Endothelial cell of umbilical vein (primary cell): ENCODE results near the gene KCNAB2. TPM values are rescaled to one million over a fixed set of nuclear protein-coding genes. Genes with fewer than 3 reads are reported as not detected.

Experiments used
- BruUV-seq: library from RNA; stranded (reverse); fragments of 400-500 nt; replicated peaks from 2 replicates; lab custom pipeline; 2021; lab: Mats Ljungman, UMichigan
- CTCF ChIA-PET: fragments of 300-600, 350-600 bp; sonication (Branson Sonifier 250); formaldehyde crosslinking; loops from one replicate; lab custom pipeline; 2021; ENCODE audit warnings: antibody characterized with exemption, inconsistent platforms; lab: Charles Lee
- POLR2A ChIA-PET: fragments of 300-600, 350-600 bp; sonication (Branson Sonifier 250); formaldehyde crosslinking; loops from one replicate; lab custom pipeline; 2021; ENCODE audit warnings: antibody characterized with exemption, inconsistent platforms; lab: Charles Lee
- DNase-seq: peaks from one replicate; pipeline ENCODE4 v3.0.0-alpha.2; 2011; ENCODE audit warnings: low read depth, low spot score
- FAIRE-seq: peaks from 2 replicates; lab custom pipeline; 2011; peaks lifted over from hg19 to GRCh38; lab: Jason Lieb, UNC
- H2AFZ ChIP-seq: 2 replicates; pipeline ENCODE4 v1.6.0; 2012; ENCODE audit warnings: low read depth, low read length, control low read depth, inconsistent platforms
- H3K27ac ChIP-seq: 2 replicates; pipeline ENCODE4 v1.5.1; 2011; ENCODE audit warnings: low read depth, mild to moderate bottlenecking, control low read depth, low read length, moderate library complexity; ENCODE audit not compliant: insufficient read depth
- H3K27me3 ChIP-seq, 2 experiments: 2 replicates each; pipeline versions ENCODE4 v1.6.0 to v1.6.1; 2011; ENCODE audit warnings: low read length in 2 of 2, mixed read lengths in 1 of 2; ENCODE audit not compliant: control insufficient read depth in 2 of 2, insufficient read depth in 2 of 2
- H3K36me3 ChIP-seq, 2 experiments: 2 replicates in 1 of 2; 3 replicates in 1 of 2; pipeline ENCODE4 v1.5.1; 2011; ENCODE audit warnings: low read length in 2 of 2, mild to moderate bottlenecking in 1 of 2, moderate library complexity in 1 of 2; ENCODE audit not compliant: control insufficient read depth in 2 of 2, insufficient read depth in 2 of 2; ENCODE audit errors: extremely low read depth in 1 of 2
- H3K4me1 ChIP-seq: 3 replicates; pipeline ENCODE4 v1.5.1; 2011; ENCODE audit warnings: mild to moderate bottlenecking, low read length; ENCODE audit not compliant: control insufficient read depth, insufficient read depth; ENCODE audit errors: extremely low read depth
- H3K4me2 ChIP-seq: 2 replicates; pipeline ENCODE4 v1.6.1; 2011; ENCODE audit warnings: low read length, control low read depth, mixed read lengths; ENCODE audit not compliant: insufficient read depth
- H3K4me3 ChIP-seq, 3 experiments: fragments of 200-600 bp in 1 of 3; sonication (generic), shearing (Covaris generic) in 1 of 3; replicated peaks in 1 of 3; 2 replicates each; pipeline ENCODE4 v1.5.1; 2011 to 2016; ENCODE audit warnings: control low read depth in 3 of 3, low read length in 3 of 3, mild to moderate bottlenecking in 2 of 3, inconsistent platforms in 1 of 3, low read depth in 1 of 3, moderate library complexity in 1 of 3; ENCODE audit not compliant: insufficient read depth in 1 of 3
- H3K79me2 ChIP-seq: 2 replicates; pipeline ENCODE4 v1.6.0; 2012; ENCODE audit warnings: low read length, inconsistent platforms; ENCODE audit not compliant: control insufficient read depth, insufficient read depth
- H3K9ac ChIP-seq: replicated peaks from 2 replicates; pipeline ENCODE3; 2011; ENCODE audit warnings: low read length, control low read depth; ENCODE audit not compliant: insufficient read depth; ENCODE audit errors: extremely low read depth
- H3K9me1 ChIP-seq: replicated peaks from 3 replicates; pipeline ENCODE4 v1.6.0; 2011; ENCODE audit warnings: mild to moderate bottlenecking, low read length; ENCODE audit not compliant: control insufficient read depth, insufficient read depth; ENCODE audit errors: extremely low read depth
- H3K9me3 ChIP-seq: replicated peaks from 2 replicates; pipeline ENCODE4 v1.5.1; 2012; ENCODE audit warnings: low read length, inconsistent platforms; ENCODE audit not compliant: control insufficient read depth, insufficient read depth
- H4K20me1 ChIP-seq: replicated peaks from 2 replicates; pipeline ENCODE3; 2011; ENCODE audit warnings: mild to moderate bottlenecking, low read length; ENCODE audit not compliant: control insufficient read depth, insufficient read depth; ENCODE audit errors: extremely low read depth
- CTCF ChIP-seq, 2 donors: IDR thresholded peaks; 1 replicate in 1 of 2; 2 replicates in 1 of 2; pipeline ENCODE4 v1.5.1; 2011; ENCODE audit warnings: low read length in 2 of 2, mild to moderate bottlenecking in 2 of 2, moderate library complexity in 2 of 2, control low read depth in 1 of 2, inconsistent platforms in 1 of 2, low read depth in 1 of 2; ENCODE audit not compliant: insufficient read depth in 1 of 2; ENCODE audit errors: extremely low read depth in 1 of 2
- EZH2 ChIP-seq: IDR thresholded peaks from 2 replicates; pipeline ENCODE4 v1.6.1; 2012; ENCODE audit warnings: borderline replicate concordance, low read depth, mild to moderate bottlenecking, moderate library complexity, low read length, inconsistent platforms; ENCODE audit not compliant: severe bottlenecking
- FOS ChIP-seq: IDR thresholded peaks from 2 replicates; pipeline ENCODE4 v1.6.1; 2011; ENCODE audit warnings: mild to moderate bottlenecking, low read length, moderate library complexity, borderline replicate concordance; ENCODE audit not compliant: insufficient read depth
- GATA2 ChIP-seq: IDR thresholded peaks from 2 replicates; pipeline ENCODE4 v1.7.0; 2011; ENCODE audit warnings: low read depth, mild to moderate bottlenecking, moderate library complexity, mixed read lengths, low read length; ENCODE audit not compliant: insufficient read length, insufficient read depth
- JUN ChIP-seq: IDR thresholded peaks from 2 replicates; pipeline ENCODE4 v1.6.1; 2011; ENCODE audit warnings: borderline replicate concordance, low read depth; ENCODE audit not compliant: insufficient read length, insufficient read depth
- MYC ChIP-seq: IDR thresholded peaks from one replicate; pipeline ENCODE4 v1.6.1; 2011; ENCODE audit warnings: mild to moderate bottlenecking, low read depth, low read length
- POLR2A ChIP-seq: IDR thresholded peaks from 2 replicates; pipeline ENCODE4 v1.6.1; 2012; ENCODE audit warnings: low read depth, mild to moderate bottlenecking, control low read depth, low read length
- POLR2AphosphoS5 ChIP-seq: IDR thresholded peaks from 2 replicates; pipeline ENCODE4 v1.6.1; 2012; ENCODE audit warnings: low read depth, mild to moderate bottlenecking, control low read depth, low read length, moderate library complexity; ENCODE audit not compliant: insufficient read depth
- dilution Hi-C: fragments of 300-500 bp; cut with MboI; formaldehyde crosslinking; loops from one replicate; pipeline ENCODE4 v1.15.0; 2019; ENCODE audit warnings: low sequenced_read_pairs; ENCODE audit not compliant: extremely low pct_ligation_motif_present
- intact Hi-C: fragments of 100-400 bp; cut with micrococcal nuclease; formaldehyde crosslinking; loops from one replicate; pipeline ENCODE4 v1.10.0; 2022
- polyA plus RNA-seq, 4 experiments: library from polyadenylated mRNA; depleted of rRNA in 3 of 4; stranded (reverse) in 3 of 4; unstranded in 1 of 4; fragments of >200 nt; gene quantifications; 2 replicates each; pipeline versions ENCODE4 v1.2.1 to v1.2.3, GENCODE V29; 2011 to 2012; ENCODE audit warnings: missing spikeins in 1 of 4
- total RNA-seq: library from RNA; stranded (reverse); gene quantifications from 2 replicates; pipeline ENCODE4 v1.2.3, GENCODE V29; 2021
- TF ChIP-seq, protein P1 (sequence below): IDR thresholded peaks from 2 replicates; pipeline ENCODE4 v1.6.1; 2011; ENCODE audit not compliant: insufficient read depth, insufficient read length

Gene KCNAB2
- total and polyA plus RNA-seq, 2 donors (not counting 3 experiments of a cell fraction or from before 2014, with no cell fraction given), result 2.4 to 3.8 TPM

DNA sequence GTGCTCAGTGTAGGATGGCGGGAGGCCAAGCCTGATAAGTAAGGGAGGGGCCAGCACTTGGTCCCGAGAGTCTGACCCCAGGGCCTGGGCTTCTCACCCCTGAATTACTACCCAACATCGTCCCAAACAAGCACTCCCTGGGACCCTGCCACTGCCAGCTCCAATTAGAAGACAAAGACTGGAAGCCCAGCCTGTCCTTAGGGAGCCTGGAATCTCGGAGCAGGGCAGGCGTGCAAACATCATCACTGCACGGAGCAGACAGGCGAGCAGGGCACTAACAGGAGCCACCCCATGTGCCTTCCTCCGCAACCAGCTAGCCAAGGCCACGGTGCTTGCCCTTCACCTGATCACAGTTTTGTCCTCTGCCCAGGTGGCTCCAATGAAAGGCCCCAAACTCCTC lies 23.2 kb downstream of the KCNAB2 start:
- Histone ChIP-seq H3K4me2 (no peak overlapping the region), H3K4me1 (peaks cover 7% of the 10 kb centered on the region), H3K27me3 (no peaks in the 10 kb centered on the region), H3K4me3 (no peak overlapping the region), H3K9ac (no peak overlapping the region), H3K27ac (no peak overlapping the region), H3K79me2 (no peaks in the 10 kb centered on the region), H3K9me1 (no peaks in the 10 kb centered on the region), H3K9me3 (no peaks in the 10 kb centered on the region), H4K20me1 (no peaks in the 10 kb centered on the region), H2AFZ (no peak overlapping the region), H3K36me3 (no peaks in the 10 kb centered on the region)
- ChIA-PET POLR2A (no interaction called here), CTCF (no interaction called here)
- TF ChIP-seq POLR2AphosphoS5 (no peak), GATA2 (no peak), POLR2A (no peak), FOS (no peak)
- FAIRE-seq, result no peak
- intact Hi-C loops (no loop called here), dilution Hi-C loops (no loop called here)
- no TSS peak for BruUV-seq
- DNase-seq, result no peak

- no peak overlapping the region for H2AFZ ChIP-seq
- DNase-seq, result no peak
- H3K4me2 ChIP-seq, result no peak overlapping the region
- H3K9me3 ChIP-seq, result no peaks in the 10 kb centered on the region
- H3K27ac ChIP-seq, result no peak overlapping the region
- BruUV-seq, result no TSS peak
- H3K36me3 ChIP-seq, result no peaks in the 10 kb centered on the region
- TF ChIP-seq POLR2A, result no peak
- no peak for TF ChIP-seq FOS
- TF ChIP-seq, protein P1, sequence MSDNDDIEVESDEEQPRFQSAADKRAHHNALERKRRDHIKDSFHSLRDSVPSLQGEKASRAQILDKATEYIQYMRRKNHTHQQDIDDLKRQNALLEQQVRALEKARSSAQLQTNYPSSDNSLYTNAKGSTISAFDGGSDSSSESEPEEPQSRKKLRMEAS, result no peak
- no peak for TF ChIP-seq EZH2
- no peak for TF ChIP-seq CTCF (IDR thresholded peaks at IDR 0.05; ENCODE audit: extremely low read depth in 1 of 2, insufficient read depth in 1 of 2, low read depth in 1 of 2, low read length in 2 of 2)
- no peak for TF ChIP-seq JUN
- TF ChIP-seq GATA2, result no peak
- no peak for TF ChIP-seq MYC
- no peak for TF ChIP-seq POLR2AphosphoS5
- FAIRE-seq, result no peak
- no peak overlapping the region for H3K4me3 ChIP-seq
- dilution Hi-C loops (no loop called here), intact Hi-C loops (no loop called here)
- H3K9me1 ChIP-seq, result no peaks in the 10 kb centered on the region
- no peaks in the 10 kb centered on the region for H3K27me3 ChIP-seq
- CTCF ChIA-PET, result interaction anchor here (1.3 kb wide), 1 partner anchor 11 kb away, joined by 4 read pairs; no protein-coding TSS in a partner anchor
- H3K79me2 ChIP-seq, result no peaks in the 10 kb centered on the region
- H3K4me1 ChIP-seq, result peaks cover 7% of the 10 kb centered on the region
- no peak overlapping the region for H3K9ac ChIP-seq
- POLR2A ChIA-PET, result no interaction called here
- H4K20me1 ChIP-seq, result no peaks in the 10 kb centered on the region
These were observed 23.9 kb downstream of the KCNAB2 start for GRCh38 chr1:6069573-6069972.
